Nephron progenitor cell (in vitro differentiated cells): ENCODE measurements around the gene MCOLN2.
"Not testable (repeated sequence)": the region's sequence is repeated elsewhere in the genome, so short reads cannot be mapped to it uniquely, and the experiment has no call there.

Source experiments
- DNase-seq: peaks from one replicate; pipeline ENCODE4 v3.0.0; 2021
- H3K27ac Mint-ChIP-seq: 2 replicates; pipeline ENCODE4 v1.8.0; 2021; ENCODE audit warnings: mild to moderate bottlenecking, moderate library complexity, mixed read lengths
- H3K27me3 Mint-ChIP-seq: 2 replicates; pipeline ENCODE4 v1.8.0; 2021; ENCODE audit warnings: mild to moderate bottlenecking, low read depth, mixed read lengths; ENCODE audit not compliant: poor library complexity
- H3K36me3 Mint-ChIP-seq: 2 replicates; pipeline ENCODE4 v1.8.0; 2021; ENCODE audit warnings: low read depth, mixed read lengths
- H3K4me1 Mint-ChIP-seq: 2 replicates; pipeline ENCODE4 v1.8.0; 2021; ENCODE audit warnings: mixed read lengths
- H3K4me3 Mint-ChIP-seq: 2 replicates; pipeline ENCODE4 v1.8.0; 2021; ENCODE audit warnings: mild to moderate bottlenecking, moderate library complexity, mixed read lengths
- H3K9me3 Mint-ChIP-seq: 2 replicates; pipeline ENCODE4 v1.8.0; 2021; ENCODE audit warnings: mild to moderate bottlenecking, moderate library complexity, mixed read lengths
- CTCF ChIP-seq: fragments of 200-600 bp; sonication (generic); IDR thresholded peaks from 2 replicates; pipeline ENCODE4 v1.5.0; 2021; ENCODE audit warnings: antibody characterized with exemption

MCOLN2 gene

GRCh38 chr1:84988588-84988987 lies 8.3 kb downstream of the MCOLN2 start:
- Mint-ChIP-seq H3K27ac (no peak overlapping the region), H3K27me3 (peaks cover 43% of the 10 kb centered on the region), H3K36me3 (no peaks in the 10 kb centered on the region), H3K9me3 (peaks cover 17% of the 10 kb centered on the region), H3K4me3 (no peak overlapping the region), H3K4me1 (no peaks in the 10 kb centered on the region)
- no peak for TF ChIP-seq CTCF
- DNase-seq: no peak

GRCh38 chr1:84986561-84986960 lies 10.4 kb downstream of the MCOLN2 start:
- peaks cover 10% of the 10 kb centered on the region for H3K9me3 Mint-ChIP-seq
- not testable (repeated sequence) for H3K4me1 Mint-ChIP-seq, H3K36me3 Mint-ChIP-seq, DNase-seq, H3K4me3 Mint-ChIP-seq, H3K27ac Mint-ChIP-seq
- peaks cover 27% of the 10 kb centered on the region for H3K27me3 Mint-ChIP-seq

- no peaks in the 10 kb centered on the region for H3K36me3 Mint-ChIP-seq
- H3K27me3 Mint-ChIP-seq: peaks cover 27% of the 10 kb centered on the region
- no peak overlapping the region for H3K4me3 Mint-ChIP-seq
- H3K27ac Mint-ChIP-seq: no peak overlapping the region
- TF ChIP-seq CTCF: no peak
- no peaks in the 10 kb centered on the region for H3K4me1 Mint-ChIP-seq
- DNase-seq: no peak
- H3K9me3 Mint-ChIP-seq: peaks cover 10% of the 10 kb centered on the region
Measured at GRCh38 chr1:84985365-84985764, 11.5 kb downstream of the MCOLN2 start.

- Mint-ChIP-seq H3K4me1 (no peaks in the 10 kb centered on the region), H3K27me3 (peaks cover 24% of the 10 kb centered on the region), H3K27ac (no peak overlapping the region), H3K9me3 (peaks cover 32% of the 10 kb centered on the region), H3K36me3 (no peaks in the 10 kb centered on the region), H3K4me3 (no peak overlapping the region)
- TF ChIP-seq CTCF: no peak
- DNase-seq: no peak
Measured at GRCh38 chr1:84982395-84982794, 14.5 kb downstream of the MCOLN2 start.

GRCh38 chr1:84975035-84975434 lies 21.9 kb downstream of the MCOLN2 start:
- Mint-ChIP-seq H3K4me1 (peaks cover 16% of the 10 kb centered on the region), H3K27me3 (peaks cover 11% of the 10 kb centered on the region), H3K9me3 (peaks cover 23% of the 10 kb centered on the region), H3K4me3 (no peak overlapping the region), H3K36me3 (no peaks in the 10 kb centered on the region), H3K27ac (no peak overlapping the region)
- DNase-seq: no peak
- TF ChIP-seq CTCF: no peak

GRCh38 chr1:84973498-84974334 lies 23.2 kb downstream of the MCOLN2 start:
- DNase-seq: no peak
- Mint-ChIP-seq H3K4me3 (no peak overlapping the region), H3K9me3 (peaks cover 12% of the 10 kb centered on the region), H3K4me1 (peaks cover 16% of the 10 kb centered on the region), H3K36me3 (no peaks in the 10 kb centered on the region), H3K27ac (no peak overlapping the region), H3K27me3 (peaks cover 7% of the 10 kb centered on the region)
- no peak for TF ChIP-seq CTCF
